ENCODE results near the gene TCFL5.

TCFL5 gene

GRCh38 chr20:62815066-62815991 is 46.3 kb downstream of the TCFL5 start:
- no peaks in the 10 kb centered on the region for H3K9me3 ChIP-seq (ENCODE audit: control insufficient read depth, insufficient read depth, low read depth, low read length)
- no peak overlapping the region for H3K4me3 ChIP-seq (ENCODE audit: low read depth, low read length)
- ChIA-PET CTCF (interaction anchor here (0.5 to 1.4 kb wide), 5 partner anchors 9 to 628 kb away, joined by 3 to 5 read pairs (median 3); no protein-coding TSS in a partner anchor), POLR2A (interaction anchor here (0.8 to 1.7 kb wide), 3 partner anchors 10 to 447 kb away, joined by 3 to 6 read pairs (median 6); partner anchors contain the start of gene OGFR)
- no peak overlapping the region for H3K27ac ChIP-seq (ENCODE audit: extremely low read depth, low read depth, low read length)
- H3K36me3 ChIP-seq (ENCODE audit: control insufficient read depth in 2 of 2, insufficient read depth in 1 of 2, low read length in 2 of 2): peaks cover 0 to 30% of the 10 kb centered on the region in 2 experiments; a peak in 1 of 3 replicates
- peaks cover 6% of the 10 kb centered on the region; the same call in 1 of the 2 replicates for H3K4me1 ChIP-seq (ENCODE audit: control insufficient read depth, insufficient read depth, low read length)
- peak; percentile 64; the same call in 1 of the 2 replicates for TF ChIP-seq ZNF10 (tag by site-specific recombination; IDR thresholded peaks at IDR 0.05)
- no peak for TF ChIP-seq ZNF140 (tag by site-specific recombination; IDR thresholded peaks at IDR 0.05)
- no peak for TF ChIP-seq ZNF776 (tag by site-specific recombination; IDR thresholded peaks at IDR 0.05; ENCODE audit: borderline replicate concordance)
- TF ChIP-seq, protein P1, sequence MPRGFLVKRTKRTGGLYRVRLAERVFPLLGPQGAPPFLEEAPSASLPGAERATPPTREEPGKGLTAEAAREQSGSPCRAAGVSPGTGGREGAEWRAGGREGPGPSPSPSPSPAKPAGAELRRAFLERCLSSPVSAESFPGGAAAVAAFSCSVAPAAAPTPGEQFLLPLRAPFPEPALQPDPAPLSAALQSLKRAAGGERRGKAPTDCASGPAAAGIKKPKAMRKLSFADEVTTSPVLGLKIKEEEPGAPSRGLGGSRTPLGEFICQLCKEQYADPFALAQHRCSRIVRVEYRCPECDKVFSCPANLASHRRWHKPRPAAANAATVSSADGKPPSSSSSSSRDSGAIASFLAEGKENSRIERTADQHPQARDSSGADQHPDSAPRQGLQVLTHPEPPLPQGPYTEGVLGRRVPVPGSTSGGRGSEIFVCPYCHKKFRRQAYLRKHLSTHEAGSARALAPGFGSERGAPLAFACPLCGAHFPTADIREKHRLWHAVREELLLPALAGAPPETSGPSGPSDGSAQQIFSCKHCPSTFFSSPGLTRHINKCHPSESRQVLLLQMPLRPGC (tag by site-specific recombination; IDR thresholded peaks at IDR 0.05): peak; percentile 66; the same call in 1 of the 2 replicates
- peak; percentile 47 for TF ChIP-seq ZFHX2 (tag by site-specific recombination; conservative IDR thresholded peaks at IDR 0.05)
- 0 out of 2 replicates have a peak, but pooled peaks have one; percentile 37 for TF ChIP-seq ZNF600 (tag by site-specific recombination; IDR thresholded peaks at IDR 0.05)
- 0 out of 2 replicates have a peak, but pooled peaks have one; percentile 78 for TF ChIP-seq KLF16 (tag by site-specific recombination; IDR thresholded peaks at IDR 0.05)
- 0 out of 2 replicates have a peak, but pooled peaks have one; percentile 32 for TF ChIP-seq PATZ1 (tag by site-specific recombination; IDR thresholded peaks at IDR 0.05)
- TF ChIP-seq HIC1 (tag by site-specific recombination; IDR thresholded peaks at IDR 0.05): peak; percentile 7; the same call in 1 of the 2 replicates
- TF ChIP-seq KLF9 (tag by site-specific recombination; IDR thresholded peaks at IDR 0.05; ENCODE audit: low read depth): peak; percentile 68; the same call in 1 of the 2 replicates
- TF ChIP-seq ZBTB26 (tag by site-specific recombination; optimal IDR thresholded peaks at IDR 0.05): no peak
- TF ChIP-seq ZNF248 (tag by site-specific recombination; IDR thresholded peaks at IDR 0.05): no peak
- TF ChIP-seq PRDM10 (tag by site-specific recombination; IDR thresholded peaks at IDR 0.05): peak; percentile 72
- TF ChIP-seq, protein P2, sequence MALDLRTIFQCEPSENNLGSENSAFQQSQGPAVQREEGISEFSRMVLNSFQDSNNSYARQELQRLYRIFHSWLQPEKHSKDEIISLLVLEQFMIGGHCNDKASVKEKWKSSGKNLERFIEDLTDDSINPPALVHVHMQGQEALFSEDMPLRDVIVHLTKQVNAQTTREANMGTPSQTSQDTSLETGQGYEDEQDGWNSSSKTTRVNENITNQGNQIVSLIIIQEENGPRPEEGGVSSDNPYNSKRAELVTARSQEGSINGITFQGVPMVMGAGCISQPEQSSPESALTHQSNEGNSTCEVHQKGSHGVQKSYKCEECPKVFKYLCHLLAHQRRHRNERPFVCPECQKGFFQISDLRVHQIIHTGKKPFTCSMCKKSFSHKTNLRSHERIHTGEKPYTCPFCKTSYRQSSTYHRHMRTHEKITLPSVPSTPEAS (tag by site-specific recombination; IDR thresholded peaks at IDR 0.05): no peak
- peak; percentile 62 for TF ChIP-seq ZNF398 (tag by site-specific recombination; IDR thresholded peaks at IDR 0.05)
- TF ChIP-seq ZNF394 (tag by site-specific recombination; IDR thresholded peaks at IDR 0.05; ENCODE audit: borderline replicate concordance): 0 out of 2 replicates have a peak, but pooled peaks have one; percentile 22
- TF ChIP-seq GLIS1 (tag by site-specific recombination; IDR thresholded peaks at IDR 0.05): peak; percentile 28
- TF ChIP-seq KLF1 (tag by site-specific recombination; IDR thresholded peaks at IDR 0.05): peak; percentile 83; the same call in 1 of the 2 replicates
- no peak for TF ChIP-seq ZNF707 (tag by site-specific recombination; IDR thresholded peaks at IDR 0.05)
- peak; percentile 23; the same call in 1 of the 2 replicates for TF ChIP-seq SP2 (tag by site-specific recombination; IDR thresholded peaks at IDR 0.05)
- peak; percentile 81; the same call in 1 of the 2 replicates for TF ChIP-seq ZIC2 (tag by site-specific recombination; IDR thresholded peaks at IDR 0.05)
